ENCODE results near the gene FBXL13. TPM values are rescaled to one million over a fixed set of nuclear protein-coding genes. Genes with fewer than 3 reads are reported as not detected.

Gene FBXL13
- total and polyA plus RNA-seq, 10 of the 15 experiments (the other 5 are each of a cell fraction or from before 2014, with no cell fraction given), result 0.08 to 0.95 (median 0.28) TPM; not detected in 2

DNA sequence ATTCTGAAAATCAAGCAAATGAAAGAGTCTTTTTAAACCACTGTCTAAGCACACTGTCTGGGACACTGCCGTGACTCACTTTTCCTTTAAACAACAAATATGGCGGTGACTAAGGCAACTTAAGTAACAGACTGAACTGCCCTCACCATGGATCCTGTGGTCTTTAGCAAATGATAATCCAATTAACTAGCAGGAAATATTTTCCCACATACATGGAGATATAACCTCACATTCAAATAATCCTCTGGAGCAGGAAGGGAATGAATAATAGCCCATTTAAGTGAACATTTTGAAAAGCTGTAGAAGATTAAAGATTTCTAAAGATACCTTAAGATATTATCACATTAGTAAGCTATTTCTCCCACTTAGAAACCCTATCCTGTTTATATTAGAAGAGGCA, 202.1 kb downstream of the FBXL13 start:
- ChIA-PET SMC1A (ENCODE audit: uncharacterized antibody, unreplicated experiment) (interaction anchor here (1.2 to 1.7 kb wide), 2 partner anchors 28 to 46 kb away, joined by 3 to 5 read pairs; no protein-coding TSS in a partner anchor), RAD21 (ENCODE audit: unreplicated experiment) (no interaction called here), POLR2A (no interaction called here), CTCF (interaction anchor here (1.2 kb wide), 1 partner anchor 36 kb away, joined by 3 read pairs; no protein-coding TSS in a partner anchor)
- Histone ChIP-seq H3K79me2 (ENCODE audit: control insufficient read depth, insufficient read depth, low read length) (no peaks in the 10 kb centered on the region), H3K27me3 (replicated peaks in 1 of 2; ENCODE audit: control insufficient read depth in 2 of 2, insufficient read depth in 2 of 2, low read length in 1 of 2) (no peaks in the 10 kb centered on the region), H3K36me3 (ENCODE audit: control insufficient read depth in 2 of 2, insufficient read depth in 2 of 2, low read length in 1 of 2) (no peaks in the 10 kb centered on the region), H4K20me1 (ENCODE audit: control insufficient read depth, insufficient read depth) (no peaks in the 10 kb centered on the region), H3K9ac (ENCODE audit: control insufficient read depth, insufficient read depth, low read length) (no peak overlapping the region), H3K4me3 (no peak overlapping the region), H3K9me3 (replicated peaks; ENCODE audit: control insufficient read depth, insufficient read depth, low read length) (no peaks in the 10 kb centered on the region), H3K4me2 (ENCODE audit: control insufficient read depth, insufficient read depth) (no peak overlapping the region), H3K4me1 (ENCODE audit: control insufficient read depth, insufficient read depth, low read length) (no peaks in the 10 kb centered on the region), H3K27ac (ENCODE audit: control insufficient read depth, insufficient read depth) (no peak overlapping the region), H2AFZ (ENCODE audit: control insufficient read depth, low read depth, low read length) (no peak overlapping the region)
- FAIRE-seq, result no peak
- intact Hi-C loops (cut with micrococcal nuclease; ENCODE audit: unreplicated experiment), result no loop called here
- BruUV-seq (replicated peaks), result no TSS peak
- 100% methylated on average over 2 of the region's 2 CpGs for WGBS (ENCODE audit: insufficient coverage, insufficient replicate concordance, low lambda C conversion rate, missing lambda C conversion rate)
- in situ Hi-C loops (cut with MboI), result no loop called here
- TF ChIP-seq RBBP5 (conservative IDR thresholded peaks at IDR 0.05) (no peak), TBL1XR1 (IDR thresholded peaks at IDR 0.05; ENCODE audit: low read depth, low read length) (no peak), ZNF274 (IDR thresholded peaks at IDR 0.05; ENCODE audit: insufficient read depth, insufficient read length) (no peak), BRCA1 (IDR thresholded peaks at IDR 0.05; ENCODE audit: low read depth, low read length) (no peak), ZNF622 (IDR thresholded peaks at IDR 0.05) (no peak), ASH2L (IDR thresholded peaks at IDR 0.05; ENCODE audit: borderline replicate concordance, low read depth) (no peak), JUND (IDR thresholded peaks at IDR 0.05; ENCODE audit: low read depth, low read length) (no peak), POU2F2 (IDR thresholded peaks at IDR 0.05; ENCODE audit: borderline replicate concordance, low read depth, low read length) (no peak), TCF3 (IDR thresholded peaks at IDR 0.05; ENCODE audit: borderline replicate concordance, insufficient read depth, low read depth, low read length) (no peak), ESRRA (IDR thresholded peaks at IDR 0.05; ENCODE audit: low read length) (no peak), MTA2 (IDR thresholded peaks at IDR 0.05; ENCODE audit: low read depth) (no peak), PML (IDR thresholded peaks at IDR 0.05; ENCODE audit: low read length) (no peak), RAD21 (IDR thresholded peaks at IDR 0.05; ENCODE audit: insufficient read depth, low read depth, low read length) (no peak), HDAC2 (IDR thresholded peaks at IDR 0.05) (no peak)
- TF ChIP-seq, protein P1, sequence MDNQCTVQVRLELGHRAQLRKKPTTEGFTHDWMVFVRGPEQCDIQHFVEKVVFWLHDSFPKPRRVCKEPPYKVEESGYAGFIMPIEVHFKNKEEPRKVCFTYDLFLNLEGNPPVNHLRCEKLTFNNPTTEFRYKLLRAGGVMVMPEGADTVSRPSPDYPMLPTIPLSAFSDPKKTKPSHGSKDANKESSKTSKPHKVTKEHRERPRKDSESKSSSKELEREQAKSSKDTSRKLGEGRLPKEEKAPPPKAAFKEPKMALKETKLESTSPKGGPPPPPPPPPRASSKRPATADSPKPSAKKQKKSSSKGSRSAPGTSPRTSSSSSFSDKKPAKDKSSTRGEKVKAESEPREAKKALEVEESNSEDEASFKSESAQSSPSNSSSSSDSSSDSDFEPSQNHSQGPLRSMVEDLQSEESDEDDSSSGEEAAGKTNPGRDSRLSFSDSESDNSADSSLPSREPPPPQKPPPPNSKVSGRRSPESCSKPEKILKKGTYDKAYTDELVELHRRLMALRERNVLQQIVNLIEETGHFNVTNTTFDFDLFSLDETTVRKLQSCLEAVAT (IDR thresholded peaks at IDR 0.05), result no peak
- TF ChIP-seq, protein P2, sequence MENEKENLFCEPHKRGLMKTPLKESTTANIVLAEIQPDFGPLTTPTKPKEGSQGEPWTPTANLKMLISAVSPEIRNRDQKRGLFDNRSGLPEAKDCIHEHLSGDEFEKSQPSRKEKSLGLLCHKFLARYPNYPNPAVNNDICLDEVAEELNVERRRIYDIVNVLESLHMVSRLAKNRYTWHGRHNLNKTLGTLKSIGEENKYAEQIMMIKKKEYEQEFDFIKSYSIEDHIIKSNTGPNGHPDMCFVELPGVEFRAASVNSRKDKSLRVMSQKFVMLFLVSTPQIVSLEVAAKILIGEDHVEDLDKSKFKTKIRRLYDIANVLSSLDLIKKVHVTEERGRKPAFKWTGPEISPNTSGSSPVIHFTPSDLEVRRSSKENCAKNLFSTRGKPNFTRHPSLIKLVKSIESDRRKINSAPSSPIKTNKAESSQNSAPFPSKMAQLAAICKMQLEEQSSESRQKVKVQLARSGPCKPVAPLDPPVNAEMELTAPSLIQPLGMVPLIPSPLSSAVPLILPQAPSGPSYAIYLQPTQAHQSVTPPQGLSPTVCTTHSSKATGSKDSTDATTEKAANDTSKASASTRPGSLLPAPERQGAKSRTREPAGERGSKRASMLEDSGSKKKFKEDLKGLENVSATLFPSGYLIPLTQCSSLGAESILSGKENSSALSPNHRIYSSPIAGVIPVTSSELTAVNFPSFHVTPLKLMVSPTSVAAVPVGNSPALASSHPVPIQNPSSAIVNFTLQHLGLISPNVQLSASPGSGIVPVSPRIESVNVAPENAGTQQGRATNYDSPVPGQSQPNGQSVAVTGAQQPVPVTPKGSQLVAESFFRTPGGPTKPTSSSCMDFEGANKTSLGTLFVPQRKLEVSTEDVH (IDR thresholded peaks at IDR 0.05; ENCODE audit: low read depth, partially characterized antibody), result no peak
- TF ChIP-seq, protein P3, sequence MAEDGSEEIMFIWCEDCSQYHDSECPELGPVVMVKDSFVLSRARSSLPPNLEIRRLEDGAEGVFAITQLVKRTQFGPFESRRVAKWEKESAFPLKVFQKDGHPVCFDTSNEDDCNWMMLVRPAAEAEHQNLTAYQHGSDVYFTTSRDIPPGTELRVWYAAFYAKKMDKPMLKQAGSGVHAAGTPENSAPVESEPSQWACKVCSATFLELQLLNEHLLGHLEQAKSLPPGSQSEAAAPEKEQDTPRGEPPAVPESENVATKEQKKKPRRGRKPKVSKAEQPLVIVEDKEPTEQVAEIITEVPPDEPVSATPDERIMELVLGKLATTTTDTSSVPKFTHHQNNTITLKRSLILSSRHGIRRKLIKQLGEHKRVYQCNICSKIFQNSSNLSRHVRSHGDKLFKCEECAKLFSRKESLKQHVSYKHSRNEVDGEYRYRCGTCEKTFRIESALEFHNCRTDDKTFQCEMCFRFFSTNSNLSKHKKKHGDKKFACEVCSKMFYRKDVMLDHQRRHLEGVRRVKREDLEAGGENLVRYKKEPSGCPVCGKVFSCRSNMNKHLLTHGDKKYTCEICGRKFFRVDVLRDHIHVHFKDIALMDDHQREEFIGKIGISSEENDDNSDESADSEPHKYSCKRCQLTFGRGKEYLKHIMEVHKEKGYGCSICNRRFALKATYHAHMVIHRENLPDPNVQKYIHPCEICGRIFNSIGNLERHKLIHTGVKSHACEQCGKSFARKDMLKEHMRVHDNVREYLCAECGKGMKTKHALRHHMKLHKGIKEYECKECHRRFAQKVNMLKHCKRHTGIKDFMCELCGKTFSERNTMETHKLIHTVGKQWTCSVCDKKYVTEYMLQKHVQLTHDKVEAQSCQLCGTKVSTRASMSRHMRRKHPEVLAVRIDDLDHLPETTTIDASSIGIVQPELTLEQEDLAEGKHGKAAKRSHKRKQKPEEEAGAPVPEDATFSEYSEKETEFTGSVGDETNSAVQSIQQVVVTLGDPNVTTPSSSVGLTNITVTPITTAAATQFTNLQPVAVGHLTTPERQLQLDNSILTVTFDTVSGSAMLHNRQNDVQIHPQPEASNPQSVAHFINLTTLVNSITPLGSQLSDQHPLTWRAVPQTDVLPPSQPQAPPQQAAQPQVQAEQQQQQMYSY (CRISPR knock-in tag; IDR thresholded peaks at IDR 0.05), result no peak
- DNase-seq (ENCODE audit: low read depth, low spot score), result no peak
- no peak for ATAC-seq

Measured in GM12878 (cell line).